ENCODE measurements around the gene MAPK1IP1L. TPM values are rescaled to one million over a fixed set of nuclear protein-coding genes. Genes with fewer than 3 reads are reported as not detected.
"Not testable (repeated sequence)": the region's sequence is repeated elsewhere in the genome, so short reads cannot be mapped to it uniquely, and the experiment has no call there.

The MAPK1IP1L gene
- total and polyA plus RNA-seq, 2 of the 8 experiments (the other 6 are each of a cell fraction or from before 2014, with no cell fraction given) = 111 to 228 TPM

DNA sequence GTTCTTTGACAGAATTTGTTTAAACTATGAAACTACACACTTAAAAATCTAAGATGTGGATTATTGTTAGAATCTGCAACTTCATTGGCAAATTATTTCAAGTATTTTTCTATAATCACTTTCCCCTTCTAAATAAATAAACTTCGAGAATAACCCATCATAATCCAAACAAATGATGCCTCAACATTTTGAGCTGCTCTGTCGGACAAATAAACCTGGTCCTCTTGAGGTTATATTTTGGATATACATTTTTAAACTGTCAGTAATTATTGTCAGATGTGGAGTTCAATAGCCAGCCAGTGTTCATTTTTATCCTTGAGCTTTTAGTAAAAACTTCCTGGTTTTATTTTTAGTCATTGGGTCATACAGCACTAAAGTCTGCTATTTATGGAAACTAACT, 13.4 kb downstream of the MAPK1IP1L start:
- not testable (repeated sequence) for H4K8ac ChIP-seq (ENCODE audit: extremely low read depth, insufficient read depth, low read length); H2BK120ac ChIP-seq (replicated peaks; ENCODE audit: low read depth, low read length); H2BK5ac ChIP-seq (ENCODE audit: low read depth, low read length); H2BK20ac ChIP-seq (ENCODE audit: low read length); H3K4me3 ChIP-seq (ENCODE audit: extremely low read depth in 1 of 4, insufficient read depth in 2 of 4, low read depth in 3 of 4, low read length in 4 of 4); DNase-seq (ENCODE audit: low read depth in 1 of 2, low spot score in 2 of 2); H3K9me3 ChIP-seq (ENCODE audit: insufficient read depth in 2 of 2, low read depth in 1 of 2, low read length in 1 of 2); H3K27me3 ChIP-seq (replicated peaks in 1 of 4; ENCODE audit: control insufficient read depth in 3 of 4, extremely low read depth in 1 of 4, insufficient read depth in 3 of 4, low read length in 3 of 4); H3K18ac ChIP-seq (ENCODE audit: extremely low read depth, low read length); H4K20me1 ChIP-seq (replicated peaks in 1 of 2; ENCODE audit: control insufficient read depth in 1 of 2, insufficient read depth in 2 of 2, low read length in 2 of 2); H3K23me2 ChIP-seq (ENCODE audit: low read depth, low read length); H2BK12ac ChIP-seq (ENCODE audit: low read depth, low read length); H3K23ac ChIP-seq (ENCODE audit: insufficient read length); H3K79me1 ChIP-seq (ENCODE audit: low read depth, low read length); H4K91ac ChIP-seq (replicated peaks; ENCODE audit: insufficient read length, low read length); H3K4ac ChIP-seq (replicated peaks; ENCODE audit: insufficient read length, low read depth, low read length); H2AK5ac ChIP-seq (ENCODE audit: low read depth, low read length); H2BK15ac ChIP-seq (ENCODE audit: low read length); H3K9ac ChIP-seq (replicated peaks in 1 of 4; ENCODE audit: extremely low read depth in 1 of 4, low read depth in 3 of 4, low read length in 3 of 4); H3K56ac ChIP-seq (replicated peaks; ENCODE audit: insufficient read length, low read depth, low read length); H2AFZ ChIP-seq (ENCODE audit: low read length); H3K4me1 ChIP-seq (replicated peaks in 1 of 4; ENCODE audit: control insufficient read depth in 3 of 4, insufficient read depth in 4 of 4, low read length in 3 of 4); H3K27ac ChIP-seq (ENCODE audit: low read depth, low read length); H3K4me2 ChIP-seq (ENCODE audit: insufficient read depth in 1 of 2, low read depth in 2 of 2, low read length in 2 of 2); FAIRE-seq; H3K14ac ChIP-seq (ENCODE audit: insufficient read length); H4K5ac ChIP-seq (ENCODE audit: insufficient read length, low read depth, low read length)
- H3K36me3 ChIP-seq (ENCODE audit: control insufficient read depth in 2 of 4, insufficient read depth in 4 of 4, low read length in 3 of 4) = peaks cover 15 to 47% (median 26%) of the 10 kb centered on the region in 4 experiments
- WGBS, 2 experiments (ENCODE audit: extremely low coverage in 1 of 2, insufficient coverage in 1 of 2, insufficient read length in 1 of 2, insufficient replicate concordance in 2 of 2, low coverage in 1 of 2, low lambda C conversion rate in 2 of 2, missing lambda C conversion rate in 1 of 2) = 93% methylated on average over 2 of the region's 2 CpGs; no CpG with 5 or more reads in 1 of the 2 experiments
- POLR2A ChIA-PET (ENCODE audit: partially characterized antibody) = interaction anchor here (1.2 to 4.5 kb wide), 2 partner anchors 11 to 16 kb away, joined by 3 to 45 read pairs; partner anchors contain the start of gene MAPK1IP1L
- H3K79me2 ChIP-seq (ENCODE audit: control insufficient read depth in 1 of 2, insufficient read depth in 2 of 2, low read length in 2 of 2) = peaks cover 0 to 18% of the 10 kb centered on the region in 2 experiments; a peak in 2 of 4 replicates
- CTCF ChIA-PET (ENCODE audit: partially characterized antibody) = interaction anchor here (2.0 kb wide), 1 partner anchor 12 kb away, joined by 6 read pairs; no protein-coding TSS in a partner anchor

All from H1 (cell line).